ENCODE measurements around the gene NDUFS7.
A peak's percentile ranks its signal among the peaks of the same experiment; 100 is the strongest.

The NDUFS7 gene

GRCh38 chr19:1383312-1384084 lies at the start of gene NDUFS7:
TSS of gene NDUFS7 (plus strand) at chr19:1383907. CDS start at chr19:1383927, 20 bp downstream.
- peak; percentile 53 for DNase-seq

GRCh38 chr19:1336079-1336684 lies 47.5 kb upstream of the NDUFS7 start:
- DNase-seq, result no peak

- no peak for DNase-seq
Observed at GRCh38 chr19:1340681-1341469, 42.8 kb upstream of the NDUFS7 start.

GRCh38 chr19:1343041-1343440 lies 40.7 kb upstream of the NDUFS7 start:
- no peak for DNase-seq

- DNase-seq, result no peak
Observed at GRCh38 chr19:1349211-1349610, 34.5 kb upstream of the NDUFS7 start.

- no peak for DNase-seq
Observed at GRCh38 chr19:1350867-1351266, 32.8 kb upstream of the NDUFS7 start.

- DNase-seq, result no peak
Observed at GRCh38 chr19:1351381-1351851, 32.3 kb upstream of the NDUFS7 start.

GRCh38 chr19:1353144-1353543 lies 30.6 kb upstream of the NDUFS7 start:
- no peak for DNase-seq

- peak; percentile 66 for DNase-seq
Observed at GRCh38 chr19:1354970-1355567, 28.6 kb upstream of the NDUFS7 start.

- no peak for DNase-seq
Observed at GRCh38 chr19:1355568-1356507, 27.9 kb upstream of the NDUFS7 start.

- DNase-seq, result no peak
Observed at GRCh38 chr19:1356508-1356865, 27.2 kb upstream of the NDUFS7 start.

- DNase-seq, result no peak
Observed at GRCh38 chr19:1357531-1358109, 26.1 kb upstream of the NDUFS7 start.

GRCh38 chr19:1360126-1360817 lies 23.4 kb upstream of the NDUFS7 start:
- DNase-seq, result no peak

- DNase-seq, result no peak
Observed at GRCh38 chr19:1360818-1361461, 22.8 kb upstream of the NDUFS7 start.

GRCh38 chr19:1361601-1362386 lies 21.9 kb upstream of the NDUFS7 start:
- no peak for DNase-seq

GRCh38 chr19:1362387-1363257 lies 21.1 kb upstream of the NDUFS7 start:
- no peak for DNase-seq

GRCh38 chr19:1363599-1363998 lies 20.1 kb upstream of the NDUFS7 start:
- DNase-seq, result no peak

- DNase-seq, result no peak
Observed at GRCh38 chr19:1364070-1364704, 19.5 kb upstream of the NDUFS7 start.
